A549 (cell line): Measurements from ENCODE around the gene HSPG2. TPM values are rescaled to one million over a fixed set of nuclear protein-coding genes. Genes with fewer than 3 reads are reported as not detected.
A peak's percentile ranks its signal among the peaks of the same experiment; 100 is the strongest.

Experiments used
- ATAC-seq, 2 experiments: fragments of 200-7000 bp in 1 of 2; fragments of >200 bp in 1 of 2; cut with Nextera tagmentation in 1 of 2; cut with Tn5 transposase in 1 of 2; 3 replicates each; pipeline versions ENCODE4 v1.8.0 to v1.9.1; 2018 to 2020; ENCODE audit warnings: mild to moderate bottlenecking in 1 of 2, moderate library complexity in 1 of 2
- CTCF ChIA-PET: fragments of 300-600 bp; sonication (Branson Sonifier 250); formaldehyde crosslinking; extraction: SDS; loops from one replicate; lab custom pipeline; 2021; ENCODE audit warnings: antibody characterized with exemption, inconsistent platforms; lab: Yijun Ruan, JAX
- POLR2A ChIA-PET: fragments of 350-600 bp; formaldehyde crosslinking; extraction: SDS; loops from one replicate; lab custom pipeline; 2021; ENCODE audit warnings: antibody characterized with exemption, inconsistent platforms; lab: Yijun Ruan, JAX
- DNase-seq, 2 experiments: peaks; one replicate each; pipeline versions ENCODE4 v3.0.0 to v3.0.0-alpha.2; 2011 to 2016; ENCODE audit warnings: low read depth in 1 of 2, low spot score in 1 of 2
- FAIRE-seq: peaks from 2 replicates; lab custom pipeline; 2011; peaks lifted over from hg19 to GRCh38; lab: Jason Lieb, UNC
- H3K27ac ChIP-seq, 2 experiments: fragments of >200 bp; sonication (Bioruptor Twin); formaldehyde crosslinking; 3 replicates each; pipeline ENCODE4 v1.5.1; 2016 to 2017
- H3K4me1 ChIP-seq: fragments of >200 bp; sonication (Bioruptor Twin); formaldehyde crosslinking; 3 replicates; pipeline ENCODE4 v1.6.1; 2016
- H3K4me2 ChIP-seq: fragments of >200 bp; sonication (Bioruptor Twin); formaldehyde crosslinking; 3 replicates; pipeline ENCODE4 v1.6.1; 2016
- H3K4me3 ChIP-seq: fragments of >200 bp; sonication (Bioruptor Twin); formaldehyde crosslinking; 3 replicates; pipeline ENCODE4 v1.5.1; 2016
- H3K9me3 ChIP-seq: fragments of >200 bp; sonication (Bioruptor Twin); formaldehyde crosslinking; 3 replicates; pipeline ENCODE4 v1.6.1; 2016
- BHLHE40 ChIP-seq: IDR thresholded peaks from 2 replicates; pipeline ENCODE4 v1.6.1; 2012; ENCODE audit warnings: low read depth, low read length, inconsistent platforms
- HEYL ChIP-seq: fragments of 250-450 bp; sonication (Bioruptor Pico); IDR thresholded peaks from 2 replicates; pipeline ENCODE4 v1.8.0; 2021; ENCODE audit warnings: mild to moderate bottlenecking, moderate library complexity
- MAZ ChIP-seq: fragments of 150-350 bp; IDR thresholded peaks from 2 replicates; pipeline ENCODE4 v1.6.1; 2014; ENCODE audit warnings: antibody characterized with exemption, low read depth, low read length, borderline replicate concordance
- PHF8 ChIP-seq: fragments of 200-600 bp; sonication (generic); IDR thresholded peaks from 2 replicates; pipeline ENCODE4 v1.6.1; 2016; ENCODE audit warnings: low read depth, mild to moderate bottlenecking, antibody characterized with exemption, moderate library complexity, borderline replicate concordance
- POLR2A ChIP-seq: IDR thresholded peaks from 2 replicates; pipeline ENCODE4 v1.6.1; 2012; ENCODE audit warnings: mild to moderate bottlenecking, low read length
- POLR2AphosphoS2 ChIP-seq: conservative IDR thresholded peaks from 2 replicates; pipeline ENCODE4 v1.6.1; 2012; ENCODE audit warnings: low read length, improper control_type of control experiment, inconsistent platforms
- RAD21 ChIP-seq, 2 experiments: fragments of >200 bp in 1 of 2; sonication (Bioruptor Twin) in 1 of 2; formaldehyde crosslinking in 1 of 2; IDR thresholded peaks in 1 of 2; conservative IDR thresholded peaks in 1 of 2; 2 replicates in 1 of 2; 3 replicates in 1 of 2; pipeline ENCODE4 v1.6.1; 2012 to 2018; ENCODE audit warnings: inconsistent platforms in 1 of 2
- RARB ChIP-seq: fragments of 250-450 bp; sonication (Bioruptor Pico); IDR thresholded peaks from 2 replicates; pipeline ENCODE4 v1.8.0; 2021; ENCODE audit warnings: mild to moderate bottlenecking, moderate library complexity
- REST ChIP-seq: fragments of 200-600 bp; sonication (generic); IDR thresholded peaks from 2 replicates; pipeline ENCODE4 v1.6.1; 2016; ENCODE audit warnings: antibody characterized with exemption, mild to moderate bottlenecking, moderate library complexity
- RFX5 ChIP-seq: fragments of 450-650 bp; IDR thresholded peaks from 2 replicates; pipeline ENCODE4 v1.7.1; 2014; ENCODE audit warnings: antibody characterized with exemption, mild to moderate bottlenecking, moderate library complexity
- ZC3H11A ChIP-seq: fragments of 450-650 bp; IDR thresholded peaks from 2 replicates; pipeline ENCODE4 v1.6.1; 2014; ENCODE audit warnings: antibody characterized with exemption, mild to moderate bottlenecking
- ZSCAN20 ChIP-seq: fragments of 250-450 bp; sonication (Bioruptor Pico); IDR thresholded peaks from 2 replicates; pipeline ENCODE4 v1.8.0; 2022; ENCODE audit warnings: mild to moderate bottlenecking, moderate library complexity
- WGBS: methylation state at CpG from one replicate; pipeline ENCODE4 v1.1.6; 2017; ENCODE audit errors: missing lambda C conversion rate; 5-methylcytosine and 5-hydroxymethylcytosine counted together
- polyA plus RNA-seq, 4 experiments: library from polyadenylated mRNA; depleted of rRNA in 3 of 4; stranded (reverse); fragments of >200 nt; fragmentation: RNase III in 1 of 4; extraction: RNeasy Plus Mini Kit Qiagen cat#74134 plus additional on column Dnase treatment in 1 of 4; gene quantifications; 2 replicates in 3 of 4; 3 replicates in 1 of 4; pipeline ENCODE4 v1.2.3, GENCODE V29; 2011 to 2017
- TF ChIP-seq, protein P1 (sequence below): IDR thresholded peaks from 2 replicates; pipeline ENCODE4 v1.6.1; 2012; ENCODE audit warnings: low read depth, borderline replicate concordance
- TF ChIP-seq, protein P2 (sequence below): fragments of >200 bp; sonication (Bioruptor Twin); formaldehyde crosslinking; IDR thresholded peaks from 3 replicates; pipeline ENCODE4 v1.6.1; 2016
- TF ChIP-seq, protein P3 (sequence below): fragments of 250-450 bp; sonication (Bioruptor Pico); IDR thresholded peaks from 2 replicates; pipeline ENCODE4 v1.5.0; 2020; ENCODE audit warnings: low read depth, mild to moderate bottlenecking, moderate library complexity

The HSPG2 gene
- polyA plus RNA-seq, 2 of the 4 experiments (the other 2 are of a cell fraction), result 7.0 to 42.7 TPM

GRCh38 chr1:21857840-21858670 lies 79.1 kb downstream of the HSPG2 start:
- CTCF ChIA-PET, result interaction anchor here (1.8 kb wide), 1 partner anchor 106 kb away, joined by 5 read pairs; no protein-coding TSS in a partner anchor
- no peak for FAIRE-seq
- DNase-seq, result no peak
- no peak for ATAC-seq
- no peak overlapping the region for H3K4me2 ChIP-seq
- 86% methylated on average over 15 of the region's 15 CpGs for WGBS
- no peak overlapping the region for H3K4me3 ChIP-seq
- H3K27ac ChIP-seq, result no peak overlapping the region
- H3K9me3 ChIP-seq, result no peaks in the 10 kb centered on the region
- TF ChIP-seq, protein P1, sequence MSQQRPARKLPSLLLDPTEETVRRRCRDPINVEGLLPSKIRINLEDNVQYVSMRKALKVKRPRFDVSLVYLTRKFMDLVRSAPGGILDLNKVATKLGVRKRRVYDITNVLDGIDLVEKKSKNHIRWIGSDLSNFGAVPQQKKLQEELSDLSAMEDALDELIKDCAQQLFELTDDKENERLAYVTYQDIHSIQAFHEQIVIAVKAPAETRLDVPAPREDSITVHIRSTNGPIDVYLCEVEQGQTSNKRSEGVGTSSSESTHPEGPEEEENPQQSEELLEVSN, result no peak
- TF ChIP-seq BHLHE40, result no peak
- no peak for TF ChIP-seq POLR2AphosphoS2
- no peak for TF ChIP-seq POLR2A
- TF ChIP-seq PHF8, result no peak
- no peak for TF ChIP-seq RARB (CRISPR knock-in tag)
- TF ChIP-seq, all 56 proteins: peak for 0
- POLR2A ChIA-PET, result no interaction called here
- H3K4me1 ChIP-seq, result peaks cover 16% of the 10 kb centered on the region

DNA sequence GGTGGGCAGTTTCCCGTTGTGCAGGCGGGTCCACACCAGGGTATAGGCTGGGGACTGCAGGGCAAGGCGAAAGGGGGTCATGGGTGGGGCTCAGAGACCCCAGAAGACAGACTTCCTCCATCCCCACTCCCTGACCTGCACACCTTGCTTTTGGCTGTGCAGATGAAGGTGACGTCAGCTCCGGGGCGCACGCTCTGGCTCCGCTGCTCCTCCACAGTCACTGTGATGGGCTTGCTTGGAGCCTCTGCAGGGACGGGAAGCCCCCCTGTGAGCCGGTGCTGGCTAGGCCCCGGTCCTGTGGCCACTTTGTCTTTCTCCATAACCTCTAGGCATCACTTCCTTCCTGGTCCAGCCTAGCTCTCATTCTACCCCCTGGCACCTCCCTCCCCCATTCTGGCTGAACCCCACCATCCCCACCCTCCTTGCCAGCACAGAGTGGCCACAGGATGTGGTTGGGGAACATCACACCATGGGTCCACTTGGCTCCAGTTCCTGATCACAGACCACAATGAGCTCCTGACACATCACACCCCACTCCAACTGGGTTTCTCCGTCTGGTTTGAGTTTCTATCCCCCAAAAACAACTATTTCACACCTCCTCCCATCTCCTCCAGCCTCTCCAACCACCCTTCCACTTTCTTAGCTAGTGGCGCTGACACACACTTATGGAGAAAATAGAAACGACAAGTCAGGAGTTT lies 79.8 kb downstream of the HSPG2 start:
- H3K4me3 ChIP-seq, result no peak overlapping the region
- FAIRE-seq (no peak), ATAC-seq (no peak), DNase-seq (no peak)
- ChIA-PET POLR2A (no interaction called here), CTCF (no interaction called here)
- H3K9me3 ChIP-seq, result no peaks in the 10 kb centered on the region
- no peak overlapping the region for H3K4me2 ChIP-seq
- peaks cover 12% of the 10 kb centered on the region for H3K4me1 ChIP-seq
- TF ChIP-seq MAZ, result no peak
- no peak for TF ChIP-seq ZC3H11A
- TF ChIP-seq RFX5, result no peak
- TF ChIP-seq, protein P2, sequence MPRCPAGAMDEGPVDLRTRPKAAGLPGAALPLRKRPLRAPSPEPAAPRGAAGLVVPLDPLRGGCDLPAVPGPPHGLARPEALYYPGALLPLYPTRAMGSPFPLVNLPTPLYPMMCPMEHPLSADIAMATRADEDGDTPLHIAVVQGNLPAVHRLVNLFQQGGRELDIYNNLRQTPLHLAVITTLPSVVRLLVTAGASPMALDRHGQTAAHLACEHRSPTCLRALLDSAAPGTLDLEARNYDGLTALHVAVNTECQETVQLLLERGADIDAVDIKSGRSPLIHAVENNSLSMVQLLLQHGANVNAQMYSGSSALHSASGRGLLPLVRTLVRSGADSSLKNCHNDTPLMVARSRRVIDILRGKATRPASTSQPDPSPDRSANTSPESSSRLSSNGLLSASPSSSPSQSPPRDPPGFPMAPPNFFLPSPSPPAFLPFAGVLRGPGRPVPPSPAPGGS, result no peak
- TF ChIP-seq ZSCAN20 (CRISPR knock-in tag), result no peak
- no peak for TF ChIP-seq HEYL (CRISPR knock-in tag)
- no peak for TF ChIP-seq REST
- WGBS, result 94% methylated on average over 14 of the region's 14 CpGs
- no peak overlapping the region for H3K27ac ChIP-seq

GRCh38 chr1:21855257-21856096 lies 81.6 kb downstream of the HSPG2 start:
- no peaks in the 10 kb centered on the region for H3K9me3 ChIP-seq
- WGBS, result 40% methylated on average over 3 of the region's 35 CpGs
- ChIA-PET CTCF (no interaction called here), POLR2A (no interaction called here)
- TF ChIP-seq, protein P3, sequence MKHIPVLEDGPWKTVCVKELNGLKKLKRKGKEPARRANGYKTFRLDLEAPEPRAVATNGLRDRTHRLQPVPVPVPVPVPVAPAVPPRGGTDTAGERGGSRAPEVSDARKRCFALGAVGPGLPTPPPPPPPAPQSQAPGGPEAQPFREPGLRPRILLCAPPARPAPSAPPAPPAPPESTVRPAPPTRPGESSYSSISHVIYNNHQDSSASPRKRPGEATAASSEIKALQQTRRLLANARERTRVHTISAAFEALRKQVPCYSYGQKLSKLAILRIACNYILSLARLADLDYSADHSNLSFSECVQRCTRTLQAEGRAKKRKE (CRISPR knock-in tag), result no peak
- TF ChIP-seq RAD21 (conservative IDR thresholded peaks at IDR 0.05 in 1 of 2, IDR thresholded peaks at IDR 0.05 in 1 of 2), result no peak
- TF ChIP-seq, all 56 proteins: peak for 0
- FAIRE-seq (no peak), DNase-seq (peak in 1 of 2 experiments; percentile 29), ATAC-seq (peak; percentile 14 to 52; a peak in 3 of 6 replicates)
- no peak overlapping the region for H3K4me2 ChIP-seq
- H3K4me3 ChIP-seq, result no peak overlapping the region
- H3K27ac ChIP-seq, result no peak overlapping the region
- 0 out of 3 replicates have a peak, but pooled peaks cover 5% of the 10 kb centered on the region for H3K4me1 ChIP-seq
